HFFc6 (cell line): ENCODE data around the gene DNMBP. TPM values are rescaled to one million over a fixed set of nuclear protein-coding genes. Genes with fewer than 3 reads are reported as not detected.
A peak's percentile ranks its signal among the peaks of the same experiment; 100 is the strongest.

ENCODE experiments used
- DNase-seq: peaks from one replicate; pipeline ENCODE4 v3.0.0-alpha.2; 2018
- H3K27ac Mint-ChIP-seq: 2 replicates; pipeline ENCODE4 v1.8.0; 2020; ENCODE audit warnings: mild to moderate bottlenecking, mixed read lengths
- H3K27me3 Mint-ChIP-seq: 2 replicates; pipeline ENCODE4 v1.8.0; 2021; ENCODE audit warnings: mild to moderate bottlenecking, moderate library complexity, mixed read lengths; ENCODE audit not compliant: insufficient read depth
- H3K36me3 Mint-ChIP-seq: 2 replicates; pipeline ENCODE4 v1.8.0; 2021; ENCODE audit warnings: low read depth, mixed read lengths
- H3K4me1 Mint-ChIP-seq: 2 replicates; pipeline ENCODE4 v1.8.0; 2020; ENCODE audit warnings: low read depth, mixed read lengths
- H3K4me3 Mint-ChIP-seq: 2 replicates; pipeline ENCODE4 v1.8.0; 2020; ENCODE audit warnings: mild to moderate bottlenecking, moderate library complexity, mixed read lengths
- H3K9me3 Mint-ChIP-seq: 2 replicates; pipeline ENCODE4 v1.8.0; 2020; ENCODE audit warnings: mild to moderate bottlenecking, mixed read lengths
- CTCF ChIP-seq: fragments of 200-600 bp; sonication (generic); IDR thresholded peaks from 2 replicates; pipeline ENCODE4 v1.5.0; 2021; ENCODE audit warnings: antibody characterized with exemption, mild to moderate bottlenecking
- total RNA-seq, 6 experiments: library from RNA; stranded (reverse); fragmentation: NEBNext Ultra II Directional; extraction: Animal tissue kit (Norgen Biotek cat#: 25700); gene quantifications; 2 replicates in 1 of 6; 3 replicates in 5 of 6; pipeline ENCODE4 v1.2.3, GENCODE V29; 2021

DNMBP gene
- total RNA-seq, 6 experiments from 2014 or later = 24.9 to 44.7 (median 28.6) TPM

GRCh38 chr10:99834410-99834809, 175.3 kb downstream of the DNMBP start:
- Mint-ChIP-seq H3K27ac (peak overlapping the region; percentile 95), H3K9me3 (peaks cover 7% of the 10 kb centered on the region; the same call in 1 of the 2 replicates), H3K4me3 (peak overlapping the region; percentile 10; the same call in 1 of the 2 replicates), H3K36me3 (peaks cover 17% of the 10 kb centered on the region), H3K27me3 (no peaks in the 10 kb centered on the region; the same call in none of the 2 replicates), H3K4me1 (peaks cover 64% of the 10 kb centered on the region)
- peak; percentile 88 for DNase-seq
- TF ChIP-seq CTCF = no peak

DNA sequence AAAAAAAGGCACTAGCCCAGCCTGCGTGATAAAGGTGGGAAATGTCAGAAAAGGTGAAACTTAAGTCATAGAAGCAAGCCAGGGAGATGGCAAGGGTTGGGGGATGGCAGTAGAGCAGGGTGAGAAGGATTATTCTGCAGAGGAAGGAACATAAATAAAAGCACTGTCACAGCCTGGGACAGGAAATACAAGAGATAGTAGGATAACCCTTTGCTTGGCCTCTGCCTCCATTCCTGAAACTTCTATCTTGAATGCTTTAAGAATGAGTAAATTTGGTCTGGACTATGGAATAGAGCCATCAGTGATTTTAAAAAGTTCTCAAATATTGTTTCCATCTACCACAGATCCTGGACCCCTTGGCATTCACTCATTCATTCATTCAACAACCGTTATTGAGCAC, 177.3 kb downstream of the DNMBP start:
- peak overlapping the region; percentile 95 for H3K27ac Mint-ChIP-seq
- H3K36me3 Mint-ChIP-seq = peaks cover 25% of the 10 kb centered on the region
- no peak overlapping the region for H3K4me3 Mint-ChIP-seq
- H3K9me3 Mint-ChIP-seq = peaks cover 7% of the 10 kb centered on the region; the same call in 1 of the 2 replicates
- DNase-seq = no peak
- no peak for TF ChIP-seq CTCF
- no peaks in the 10 kb centered on the region; the same call in none of the 2 replicates for H3K27me3 Mint-ChIP-seq
- peaks cover 80% of the 10 kb centered on the region for H3K4me1 Mint-ChIP-seq

DNA sequence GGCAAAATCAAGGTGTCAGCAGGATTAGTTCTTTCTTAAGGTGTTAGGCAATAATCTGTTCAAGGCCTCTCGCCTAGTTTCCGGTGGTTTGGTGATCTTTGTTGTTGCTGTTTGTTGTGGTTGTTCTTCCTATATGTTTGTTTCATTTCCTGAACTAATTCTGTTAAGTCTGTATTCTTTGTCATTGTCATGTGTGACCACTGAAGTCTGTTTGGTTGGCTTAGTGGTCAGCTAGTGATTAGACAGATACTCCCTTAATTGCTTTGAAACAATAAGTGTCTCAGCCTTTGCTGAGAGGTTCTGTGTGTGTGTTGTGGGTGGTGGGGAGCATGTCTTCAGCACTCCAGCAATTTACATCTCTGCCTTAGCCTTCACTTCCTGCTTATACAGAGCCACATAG, 181.3 kb downstream of the DNMBP start:
- Mint-ChIP-seq H3K27ac (peak overlapping the region; percentile 91), H3K9me3 (peaks cover 7% of the 10 kb centered on the region; the same call in 1 of the 2 replicates), H3K36me3 (peaks cover 23% of the 10 kb centered on the region), H3K27me3 (no peaks in the 10 kb centered on the region; the same call in 1 of the 2 replicates), H3K4me3 (peak overlapping the region; percentile 53; the same call in 1 of the 2 replicates), H3K4me1 (peaks cover 46% of the 10 kb centered on the region)
- TF ChIP-seq CTCF = no peak
- no peak for DNase-seq

- Mint-ChIP-seq H3K27ac (peak overlapping the region; percentile 91), H3K9me3 (peaks cover 7% of the 10 kb centered on the region; the same call in 1 of the 2 replicates), H3K36me3 (peaks cover 19% of the 10 kb centered on the region), H3K4me3 (peak overlapping the region; percentile 53; the same call in 1 of the 2 replicates), H3K4me1 (peaks cover 41% of the 10 kb centered on the region), H3K27me3 (no peaks in the 10 kb centered on the region; the same call in 1 of the 2 replicates)
- no peak for TF ChIP-seq CTCF
- DNase-seq = peak; percentile 84
Observed at GRCh38 chr10:99827936-99828335, 181.8 kb downstream of the DNMBP start.

Other genes with a start within 250 kb of the DNMBP start
- gene ABCC2, start 227.3 kb downstream of the DNMBP start, total RNA-seq = 1 to 10 TPM in 4 of 6 experiments, under 1 TPM in 2; 0.43 to 1.7 (median 1.1) TPM
- gene CPN1, start 71.9 kb upstream of the DNMBP start, total RNA-seq = not detected
- 10 to 100 TPM; 56.9 to 83.1 (median 74.2) TPM for gene ERLIN1, start 176.1 kb upstream of the DNMBP start, total RNA-seq
- gene CHUK, start 219.6 kb upstream of the DNMBP start, total RNA-seq = 10 to 100 TPM; 18.2 to 22.6 (median 20.6) TPM